Stimulated activated CD4-positive, alpha-beta T cell treated with anti-CD3 and anti-CD28 coated beads, Interleukin-2, amount 100 ng/mL, for 24 hours (primary cell): ENCODE measurements around the gene PATZ1.

Experiments
- DNase-seq, 2 donors: peaks; one replicate each; pipeline ENCODE4 v3.0.0-alpha.2; 2020

PATZ1 gene

GRCh38 chr22:31305194-31305593, 41.0 kb downstream of the PATZ1 start:
- no peak for DNase-seq

- DNase-seq, result no peak
Observed at GRCh38 chr22:31302537-31302936, 43.6 kb downstream of the PATZ1 start.

GRCh38 chr22:31302006-31302405, 44.1 kb downstream of the PATZ1 start:
- no peak for DNase-seq

GRCh38 chr22:31300896-31301295, 45.2 kb downstream of the PATZ1 start:
- DNase-seq, result no peak

- no peak for DNase-seq
Observed at GRCh38 chr22:31295831-31296657, 50.1 kb downstream of the PATZ1 start.

GRCh38 chr22:31295360-31295759, 50.8 kb downstream of the PATZ1 start:
- no peak for DNase-seq

- DNase-seq, result peak; percentile 83 to 84
Observed at GRCh38 chr22:31292236-31292989, 53.7 kb downstream of the PATZ1 start, which contains the start of gene PIK3IP1. TSS of gene PIK3IP1 (minus strand) at chr22:31292488. CDS start at chr22:31292344, 144 bp downstream.

- DNase-seq, result no peak
Observed at GRCh38 chr22:31291481-31292235, 54.5 kb downstream of the PATZ1 start.

GRCh38 chr22:31290494-31291471, 55.4 kb downstream of the PATZ1 start:
- peak; percentile 92 to 95 for DNase-seq

- DNase-seq, result no peak
Observed at GRCh38 chr22:31289344-31289743, 56.8 kb downstream of the PATZ1 start.

GRCh38 chr22:31288496-31289240, 57.5 kb downstream of the PATZ1 start:
- no peak for DNase-seq

- DNase-seq, result no peak
Observed at GRCh38 chr22:31287818-31288495, 58.2 kb downstream of the PATZ1 start.

- peak; percentile 44 to 65 for DNase-seq
Observed at GRCh38 chr22:31286360-31287255, 59.5 kb downstream of the PATZ1 start.

- no peak for DNase-seq
Observed at GRCh38 chr22:31284281-31285155, 61.6 kb downstream of the PATZ1 start.

GRCh38 chr22:31282748-31283468, 63.2 kb downstream of the PATZ1 start:
- DNase-seq, result no peak

- DNase-seq, result no peak
Observed at GRCh38 chr22:31281733-31282132, 64.4 kb downstream of the PATZ1 start.

- DNase-seq, result no peak
Observed at GRCh38 chr22:31279821-31280505, 66.2 kb downstream of the PATZ1 start.
